Transverse colon (tissue), 3 donors: ENCODE results near the gene AVPR1B.

Source experiments
- CTCF ChIP-seq, 5 experiments: fragments of 200-600 bp in 3 of 5; fragments of 450-650 bp in 2 of 5; sonication (generic) in 3 of 5; IDR thresholded peaks; 1 replicate in 2 of 5; 2 replicates in 3 of 5; pipeline ENCODE4 v1.5.1; 2016 to 2017; ENCODE audit warnings: antibody characterized with exemption in 5 of 5, inconsistent platforms in 3 of 5, mild to moderate bottlenecking in 2 of 5, moderate library complexity in 1 of 5
- EP300 ChIP-seq: sonication (generic); formaldehyde crosslinking; IDR thresholded peaks from one replicate; pipeline ENCODE4 v1.6.1; 2017; ENCODE audit warnings: antibody characterized with exemption, low read depth

GRCh38 chr1:206105464-206105995, 11.7 kb downstream of the AVPR1B start:
- TF ChIP-seq CTCF (IDR thresholded peaks at IDR 0.05) = no peak
- TF ChIP-seq EP300 = no peak
